GF-D8 (cell line): Measurements from ENCODE around the gene BAK1.
"Not testable (repeated sequence)": the region's sequence is repeated elsewhere in the genome, so short reads cannot be mapped to it uniquely, and the experiment has no call there.

Experiments
- DNase-seq: peaks from one replicate; lab custom pipeline; 2025; lab: John Stamatoyannopoulos, UW

BAK1 gene

GRCh38 chr6:33586108-33586640 is 6.1 kb upstream of the BAK1 start:
- no peak for DNase-seq

DNA sequence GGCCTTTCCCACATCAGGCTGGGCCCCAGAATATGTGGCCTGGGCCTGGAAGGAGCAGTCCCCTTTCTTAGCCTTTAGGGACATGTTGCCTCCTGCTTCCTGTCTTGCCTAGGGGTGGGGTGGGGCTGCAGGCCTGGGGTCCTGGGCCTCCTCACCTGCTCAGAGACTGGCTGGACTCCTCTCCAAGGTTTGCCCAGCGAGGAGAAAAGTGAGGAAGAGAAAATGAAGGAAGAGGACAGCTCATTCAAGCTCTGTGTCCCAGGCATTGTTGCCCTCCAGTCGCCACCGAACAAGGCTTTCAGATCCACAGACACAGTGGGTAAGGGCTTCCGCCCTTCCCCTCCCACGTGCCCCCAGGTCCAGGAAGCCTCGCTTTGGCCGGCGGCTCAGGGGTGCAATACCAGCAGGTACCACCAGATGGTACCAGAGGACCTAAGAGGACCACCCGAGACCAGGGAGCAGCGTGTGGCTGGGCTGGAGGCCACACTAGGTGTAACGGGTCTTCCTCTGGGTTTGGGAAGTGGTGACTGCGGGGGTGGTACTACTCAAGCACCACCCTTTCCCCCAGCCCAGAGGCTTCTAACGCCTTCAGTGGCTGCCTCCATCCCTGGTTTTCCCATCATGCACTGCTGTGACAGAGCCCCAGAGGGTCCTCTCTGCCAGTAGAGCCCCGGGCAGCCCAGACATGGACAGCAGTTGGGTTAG is 5.5 kb upstream of the BAK1 start:
- DNase-seq, result peak; percentile 27

- DNase-seq, result no peak
Measured at GRCh38 chr6:33584700-33585402, 4.8 kb upstream of the BAK1 start.

- no peak for DNase-seq
Measured at GRCh38 chr6:33583591-33584155, 3.6 kb upstream of the BAK1 start.

DNA sequence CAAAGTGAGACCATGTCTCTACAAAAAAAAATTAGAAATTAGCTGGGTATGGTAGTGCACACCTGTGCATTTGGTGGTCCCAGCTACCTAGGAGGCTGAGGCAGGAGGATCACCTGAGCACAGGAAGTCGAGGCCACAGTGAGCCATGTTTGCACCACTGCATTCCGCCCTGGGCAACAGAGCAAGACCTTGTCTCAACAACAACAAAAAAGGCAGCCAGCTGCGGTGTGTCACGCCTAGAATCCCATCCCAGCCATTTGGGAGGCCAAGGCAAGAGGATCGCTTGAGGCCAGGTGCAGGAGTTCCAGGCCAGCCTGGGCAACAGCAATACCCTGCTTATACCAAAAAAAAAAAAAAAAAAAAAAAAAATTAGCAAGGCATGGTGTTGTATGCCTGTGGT is 1.1 kb upstream of the BAK1 start:
- DNase-seq, result no peak

- no peak for DNase-seq
Measured at GRCh38 chr6:33578588-33579011, 1.5 kb downstream of the BAK1 start.

DNA sequence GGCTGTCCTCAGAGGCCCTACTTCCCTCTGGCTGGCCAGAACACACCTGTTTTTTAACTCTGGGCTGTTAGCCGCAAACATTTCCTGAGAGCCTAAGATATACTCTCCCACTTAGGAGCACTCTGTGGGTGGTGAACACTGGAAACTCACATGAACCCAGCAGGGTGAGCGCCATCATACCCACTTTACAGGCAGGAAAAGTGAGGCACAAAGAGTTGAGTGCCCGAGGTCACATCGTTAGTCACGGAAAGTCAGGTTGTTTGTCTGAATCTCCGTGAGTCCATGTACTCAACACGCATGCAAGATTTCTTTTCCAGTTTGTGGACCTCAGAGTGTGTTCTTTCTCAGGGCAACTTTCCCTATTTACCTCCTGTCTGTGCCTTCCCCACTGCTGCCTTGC is 1.9 kb downstream of the BAK1 start:
- no peak for DNase-seq

- no peak for DNase-seq
Measured at GRCh38 chr6:33577718-33578117, 2.4 kb downstream of the BAK1 start.

GRCh38 chr6:33577106-33577535 is 3.0 kb downstream of the BAK1 start:
- DNase-seq, result no peak

DNA sequence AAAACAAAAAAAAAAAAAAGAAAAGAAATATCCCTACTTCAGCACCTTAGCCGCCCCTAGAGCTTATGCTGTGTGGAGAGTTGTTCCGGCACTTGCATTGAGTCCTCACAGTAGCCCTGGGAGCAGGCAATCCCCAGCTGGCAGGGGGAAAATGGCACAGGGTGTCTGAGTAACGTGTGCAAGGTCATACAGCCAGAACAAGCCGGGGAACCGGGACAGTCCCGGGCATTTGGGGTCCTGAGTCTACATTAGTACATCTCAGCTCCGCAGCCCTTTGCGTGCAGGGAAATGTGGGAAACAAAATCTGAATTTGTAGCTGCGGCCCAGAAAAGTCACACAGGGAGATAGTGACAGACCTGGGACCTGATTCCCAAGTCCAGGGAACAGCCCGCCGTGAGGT is 3.4 kb downstream of the BAK1 start:
- DNase-seq, result no peak

DNA sequence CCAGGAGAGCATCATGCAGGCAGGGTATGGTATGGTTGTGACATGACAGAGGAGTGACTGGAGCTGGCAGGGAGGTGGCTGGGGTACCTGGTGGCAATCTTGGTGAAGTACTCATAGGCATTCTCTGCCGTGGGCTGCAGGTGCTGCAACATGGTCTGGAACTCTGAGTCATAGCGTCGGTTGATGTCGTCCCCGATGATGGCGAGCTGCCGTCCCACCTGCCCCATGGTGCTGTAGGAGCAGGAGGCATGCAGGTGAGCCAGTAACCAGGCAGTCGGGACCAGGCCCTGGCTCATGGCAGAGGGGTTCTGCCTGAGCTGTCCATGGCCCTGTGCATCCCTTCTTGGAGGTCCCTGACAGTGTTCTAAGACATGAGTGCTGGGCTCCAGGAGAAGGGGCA is 4.9 kb downstream of the BAK1 start:
- DNase-seq, result no peak

DNA sequence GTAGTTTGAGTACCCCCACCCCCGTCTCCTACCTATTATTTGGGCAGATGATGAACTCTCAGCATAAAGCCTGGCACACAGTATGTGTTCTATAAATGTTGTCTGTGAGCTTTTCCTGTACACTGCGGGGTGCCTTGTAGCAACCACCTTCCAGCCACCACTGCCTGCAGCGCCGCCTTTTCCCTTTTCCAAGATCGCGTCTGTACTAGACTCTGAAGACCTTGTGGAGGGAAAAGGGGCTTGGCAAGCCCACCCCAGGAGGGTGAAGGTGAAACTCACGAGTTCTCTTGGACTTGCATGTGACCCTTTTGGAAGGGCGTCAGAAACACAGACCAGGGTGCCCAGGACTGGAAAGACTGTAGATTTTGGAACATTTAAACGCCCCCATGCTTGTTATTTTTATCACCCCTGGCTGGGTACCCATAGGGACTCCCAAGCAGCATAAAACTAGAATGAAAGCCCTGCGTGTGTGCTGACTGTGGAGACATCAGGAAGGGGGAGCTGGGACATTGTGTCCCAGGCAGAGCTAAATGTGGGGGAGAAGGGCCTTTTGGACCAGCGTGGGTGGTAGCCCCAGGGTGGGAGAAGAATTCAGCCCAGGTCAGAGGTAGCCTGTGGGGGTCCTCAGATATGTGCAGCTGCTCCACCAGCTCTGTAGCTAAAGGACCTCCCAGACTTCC is 8.3 kb downstream of the BAK1 start:
- no peak for DNase-seq

- DNase-seq, result peak; percentile 17
Measured at GRCh38 chr6:33570806-33571636, 9.1 kb downstream of the BAK1 start.

GRCh38 chr6:33568826-33569570 is 11.1 kb downstream of the BAK1 start:
- DNase-seq, result no peak

DNA sequence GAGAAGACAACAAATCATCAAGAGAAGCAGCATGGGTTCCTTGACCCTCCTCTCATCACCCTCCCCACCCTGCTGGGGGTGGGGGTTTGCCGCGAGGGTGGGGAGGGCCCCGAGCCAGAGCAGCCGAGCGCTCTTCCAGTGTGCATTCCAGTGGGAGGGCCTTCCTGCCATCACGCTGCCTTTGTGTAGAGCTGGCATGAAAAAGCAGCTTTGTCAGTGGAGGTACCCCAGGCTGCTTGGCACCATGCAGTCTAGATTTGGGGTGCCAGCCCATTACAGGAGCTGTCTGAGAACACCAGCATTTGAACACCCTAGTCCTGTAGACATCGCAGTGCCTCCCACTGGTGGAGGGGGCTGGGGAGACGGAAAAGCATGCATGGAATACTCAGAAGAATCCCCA is 12.2 kb downstream of the BAK1 start:
- no peak for DNase-seq

- no peak for DNase-seq
Measured at GRCh38 chr6:33566182-33567084, 13.6 kb downstream of the BAK1 start.

GRCh38 chr6:33558801-33559200 is 21.3 kb downstream of the BAK1 start:
- DNase-seq, result no peak

DNA sequence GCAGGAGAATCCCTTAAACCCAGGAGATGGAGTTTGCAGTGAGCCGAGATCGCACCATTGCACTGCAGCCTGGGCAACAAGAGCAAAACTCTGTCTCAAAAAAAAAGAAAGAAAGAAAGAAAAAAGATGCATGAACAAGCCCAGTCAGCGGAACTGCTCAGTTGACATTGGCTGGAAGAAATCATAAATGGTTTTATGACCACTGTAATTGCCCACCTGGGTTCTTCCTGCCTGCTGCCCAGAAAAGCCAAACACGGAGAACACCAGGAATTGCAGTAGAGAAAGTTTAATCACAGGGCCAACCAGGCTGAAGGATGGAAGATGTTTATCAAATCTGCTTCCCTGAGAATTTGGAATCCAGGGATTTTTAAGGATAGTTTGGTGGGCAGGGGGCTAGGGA is 22.7 kb downstream of the BAK1 start:
- no peak for DNase-seq

DNA sequence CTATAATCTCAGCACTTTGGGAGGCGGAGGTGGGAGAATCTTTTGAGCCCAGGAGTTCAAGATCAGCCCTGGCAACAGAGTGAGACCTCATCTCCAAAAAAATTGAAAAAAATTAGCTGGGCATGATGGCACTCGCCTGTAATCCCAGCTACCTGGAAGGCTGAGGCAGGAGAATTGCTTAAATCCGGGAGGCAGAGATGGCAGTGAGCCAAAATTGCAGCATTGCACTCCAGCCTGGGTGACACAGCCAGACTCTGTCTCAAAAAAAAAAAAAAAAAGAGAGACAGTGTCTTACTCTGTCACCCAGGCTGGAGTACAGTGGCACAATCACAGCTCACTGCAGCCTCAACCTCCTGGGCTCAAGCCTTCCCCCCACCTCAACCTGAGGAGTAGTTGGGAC is 27.2 kb downstream of the BAK1 start:
- DNase-seq, result not testable (repeated sequence)

GRCh38 chr6:33552252-33552651 is 27.8 kb downstream of the BAK1 start:
- no peak for DNase-seq
